DND-41 (cell line): ENCODE data around the gene CGB5.

ENCODE experiments used
- ATAC-seq: fragments of 200-7000 bp; cut with Tn5 transposase; 3 replicates; pipeline ENCODE4 v1.9.1; 2021; ENCODE audit warnings: low read depth; ENCODE audit not compliant: insufficient read depth
- DNase-seq: peaks from one replicate; pipeline ENCODE4 v3.0.0-alpha.2; 2020
- H2AFZ ChIP-seq: 2 replicates; pipeline ENCODE4 v1.6.0; 2012; ENCODE audit warnings: low read depth, low read length
- H3K27ac ChIP-seq: 2 replicates; pipeline ENCODE4 v1.5.1; 2012; ENCODE audit warnings: low read length, inconsistent platforms
- H3K27me3 ChIP-seq: fragments of 200-600 bp; sonication (generic); 2 replicates; pipeline ENCODE4 v1.6.0; 2012; ENCODE audit warnings: low read length, mild to moderate bottlenecking, inconsistent platforms; ENCODE audit not compliant: insufficient read depth, poor library complexity
- H3K36me3 ChIP-seq: 2 replicates; pipeline ENCODE4 v1.5.1; 2012; ENCODE audit warnings: low read length, inconsistent platforms; ENCODE audit not compliant: insufficient read depth
- H3K4me1 ChIP-seq: 2 replicates; pipeline ENCODE4 v1.5.1; 2012; ENCODE audit warnings: mild to moderate bottlenecking, low read length; ENCODE audit not compliant: insufficient read depth
- H3K4me2 ChIP-seq: 2 replicates; pipeline ENCODE4 v1.6.0; 2012; ENCODE audit warnings: mild to moderate bottlenecking, moderate library complexity, low read length, inconsistent platforms; ENCODE audit not compliant: insufficient read depth
- H3K4me3 ChIP-seq, 2 experiments: fragments of 200-600 bp in 1 of 2; shearing (Covaris generic) in 1 of 2; 2 replicates each; pipeline ENCODE4 v1.5.1; 2012 to 2016; ENCODE audit warnings: inconsistent platforms in 2 of 2, low read length in 2 of 2, mild to moderate bottlenecking in 2 of 2, low read depth in 1 of 2, moderate library complexity in 1 of 2
- H3K79me2 ChIP-seq: 2 replicates; pipeline ENCODE4 v1.6.0; 2012; ENCODE audit warnings: low read length, inconsistent platforms; ENCODE audit not compliant: insufficient read depth
- H3K9ac ChIP-seq: 2 replicates; pipeline ENCODE4 v1.6.0; 2012; ENCODE audit warnings: low read depth, mild to moderate bottlenecking, inconsistent platforms, low read length, moderate library complexity
- H3K9me3 ChIP-seq: 2 replicates; pipeline ENCODE4 v1.5.1; 2012; ENCODE audit warnings: low read length, moderate library complexity, mild to moderate bottlenecking, inconsistent platforms; ENCODE audit not compliant: insufficient read depth, severe bottlenecking
- H4K20me1 ChIP-seq: 2 replicates; pipeline ENCODE4 v1.6.0; 2012; ENCODE audit warnings: low read length; ENCODE audit not compliant: insufficient read depth
- CTCF ChIP-seq: IDR thresholded peaks from 2 replicates; pipeline ENCODE4 v1.5.1; 2012; ENCODE audit warnings: borderline replicate concordance, low read length, moderate library complexity, mild to moderate bottlenecking; ENCODE audit not compliant: poor library complexity, severe bottlenecking; ENCODE audit errors: extremely low read depth
- EZH2 ChIP-seq: IDR thresholded peaks from 3 replicates; pipeline ENCODE4 v1.6.1; 2012; ENCODE audit warnings: borderline replicate concordance, low read depth, mild to moderate bottlenecking, moderate library complexity, low read length, inconsistent platforms; ENCODE audit not compliant: severe bottlenecking

CGB5 gene

DNA sequence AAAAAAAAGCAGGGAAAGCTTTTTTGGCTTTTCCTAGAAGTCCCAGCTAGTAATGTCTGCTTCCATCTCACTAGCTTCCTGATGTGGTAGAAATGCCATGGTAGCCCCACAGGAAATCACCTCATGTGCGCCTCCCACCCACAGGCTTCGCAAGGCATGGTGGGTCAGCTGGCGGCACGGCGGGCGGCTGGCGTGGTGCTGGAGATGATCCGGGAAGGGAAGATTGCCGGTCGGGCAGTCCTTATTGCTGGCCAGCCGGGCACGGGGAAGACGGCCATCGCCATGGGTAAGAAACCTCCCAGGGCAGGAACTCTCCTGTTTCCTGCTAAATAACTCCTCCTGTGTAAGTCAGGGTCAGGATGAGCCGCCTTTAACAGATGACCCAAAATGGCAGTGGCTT is 39.5 kb upstream of the CGB5 start:
- no peak overlapping the region for H3K9ac ChIP-seq
- TF ChIP-seq CTCF (no peak), EZH2 (no peak)
- H4K20me1 ChIP-seq: peaks cover 15% of the 10 kb centered on the region
- H3K4me3 ChIP-seq: no peak overlapping the region
- H3K9me3 ChIP-seq: no peaks in the 10 kb centered on the region
- ATAC-seq: no peak
- H3K36me3 ChIP-seq: peaks cover 80% of the 10 kb centered on the region
- no peak overlapping the region for H3K27ac ChIP-seq
- no peaks in the 10 kb centered on the region for H3K4me1 ChIP-seq
- H3K27me3 ChIP-seq: no peaks in the 10 kb centered on the region
- H3K4me2 ChIP-seq: no peak overlapping the region
- no peak for DNase-seq
- no peak overlapping the region for H2AFZ ChIP-seq
- H3K79me2 ChIP-seq: peaks cover 14% of the 10 kb centered on the region

- Histone ChIP-seq H3K4me3 (no peak overlapping the region), H3K27ac (no peak overlapping the region), H3K79me2 (peaks cover 4% of the 10 kb centered on the region; the same call in 1 of the 2 replicates), H2AFZ (no peak overlapping the region), H3K9me3 (no peaks in the 10 kb centered on the region), H3K4me1 (no peaks in the 10 kb centered on the region), H3K4me2 (no peak overlapping the region), H3K27me3 (no peaks in the 10 kb centered on the region), H3K36me3 (peaks cover 79% of the 10 kb centered on the region), H3K9ac (no peak overlapping the region), H4K20me1 (peaks cover 9% of the 10 kb centered on the region)
- TF ChIP-seq EZH2 (no peak), CTCF (no peak)
- no peak for ATAC-seq
- DNase-seq: no peak
Measured at GRCh38 chr19:49004964-49005614, 38.6 kb upstream of the CGB5 start.

DNA sequence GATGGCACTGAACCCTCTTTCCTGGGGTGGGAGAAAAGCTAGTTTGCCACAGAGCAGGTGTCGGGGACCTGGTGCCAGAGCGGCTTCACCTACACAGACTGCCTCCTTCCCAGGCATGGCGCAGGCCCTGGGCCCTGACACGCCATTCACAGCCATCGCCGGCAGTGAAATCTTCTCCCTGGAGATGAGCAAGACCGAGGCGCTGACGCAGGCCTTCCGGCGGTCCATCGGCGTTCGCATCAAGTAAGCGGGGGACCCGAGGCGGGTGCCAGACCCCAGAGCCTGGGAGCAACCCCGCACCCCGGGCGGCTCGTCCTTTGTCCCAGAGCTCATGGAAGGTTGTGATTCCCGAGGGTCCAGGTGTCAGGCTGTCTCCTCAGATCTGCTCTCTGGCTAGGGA is 36.7 kb upstream of the CGB5 start:
- no peak for DNase-seq
- H3K4me3 ChIP-seq: no peak overlapping the region
- H3K36me3 ChIP-seq: peaks cover 87% of the 10 kb centered on the region
- H3K4me2 ChIP-seq: no peak overlapping the region
- no peaks in the 10 kb centered on the region for H3K4me1 ChIP-seq
- no peak for ATAC-seq
- no peaks in the 10 kb centered on the region for H3K9me3 ChIP-seq
- H3K27me3 ChIP-seq: no peaks in the 10 kb centered on the region
- H3K79me2 ChIP-seq: no peaks in the 10 kb centered on the region
- H2AFZ ChIP-seq: no peak overlapping the region
- H3K27ac ChIP-seq: no peak overlapping the region
- TF ChIP-seq CTCF (no peak), EZH2 (no peak)
- peaks cover 19% of the 10 kb centered on the region for H4K20me1 ChIP-seq
- H3K9ac ChIP-seq: no peak overlapping the region

GRCh38 chr19:49009828-49010227 is 33.8 kb upstream of the CGB5 start:
- peaks cover 24% of the 10 kb centered on the region for H4K20me1 ChIP-seq
- H3K9me3 ChIP-seq: no peaks in the 10 kb centered on the region
- no peak overlapping the region for H2AFZ ChIP-seq
- no peak overlapping the region for H3K4me2 ChIP-seq
- H3K9ac ChIP-seq: no peak overlapping the region
- DNase-seq (no peak), ATAC-seq (no peak)
- H3K4me1 ChIP-seq: no peaks in the 10 kb centered on the region
- H3K36me3 ChIP-seq: peaks cover 85% of the 10 kb centered on the region
- no peak overlapping the region for H3K4me3 ChIP-seq
- no peak for TF ChIP-seq EZH2
- H3K79me2 ChIP-seq: no peaks in the 10 kb centered on the region
- H3K27me3 ChIP-seq: no peaks in the 10 kb centered on the region
- no peak overlapping the region for H3K27ac ChIP-seq
